NCI-H146 treated with DMSO at 0.1 percent for 48 hours (cell line): ENCODE measurements around the gene SLIT3.

ENCODE experiments used
- DNase-seq: peaks from one replicate; lab custom pipeline; 2025; ENCODE audit not compliant: unreplicated experiment; lab: John Stamatoyannopoulos, UW

Gene SLIT3

GRCh38 chr5:168903061-168903460 lies 397.9 kb downstream of the SLIT3 start:
- DNase-seq, result no peak

- no peak for DNase-seq
These were observed 401.3 kb downstream of the SLIT3 start for GRCh38 chr5:168899673-168900072.

GRCh38 chr5:168899264-168899663 lies 401.7 kb downstream of the SLIT3 start:
- DNase-seq, result no peak

- DNase-seq, result no peak
These were observed 402.6 kb downstream of the SLIT3 start for GRCh38 chr5:168898247-168898911.

GRCh38 chr5:168897387-168898122 lies 403.4 kb downstream of the SLIT3 start:
- DNase-seq, result no peak

- no peak for DNase-seq
These were observed 405.5 kb downstream of the SLIT3 start for GRCh38 chr5:168895295-168896071.

GRCh38 chr5:168893283-168893682 lies 407.7 kb downstream of the SLIT3 start:
- DNase-seq, result no peak

GRCh38 chr5:168892618-168893186 lies 408.2 kb downstream of the SLIT3 start:
- DNase-seq, result no peak

GRCh38 chr5:168890816-168891812 lies 409.8 kb downstream of the SLIT3 start:
- DNase-seq, result no peak

- no peak for DNase-seq
These were observed 411.9 kb downstream of the SLIT3 start for GRCh38 chr5:168889039-168889438.

GRCh38 chr5:168887931-168888330 lies 413.0 kb downstream of the SLIT3 start:
- DNase-seq, result no peak

- DNase-seq, result no peak
These were observed 414.8 kb downstream of the SLIT3 start for GRCh38 chr5:168886157-168886556.

- DNase-seq, result no peak
These were observed 415.4 kb downstream of the SLIT3 start for GRCh38 chr5:168885324-168886120.

GRCh38 chr5:168883991-168884390 lies 416.9 kb downstream of the SLIT3 start:
- no peak for DNase-seq

GRCh38 chr5:168883281-168883741 lies 417.6 kb downstream of the SLIT3 start:
- no peak for DNase-seq

GRCh38 chr5:168882283-168882682 lies 418.7 kb downstream of the SLIT3 start:
- DNase-seq, result no peak

- no peak for DNase-seq
These were observed 419.4 kb downstream of the SLIT3 start for GRCh38 chr5:168881427-168882149.

- DNase-seq, result no peak
These were observed 421.0 kb downstream of the SLIT3 start for GRCh38 chr5:168879929-168880328.

- DNase-seq, result no peak
These were observed 421.6 kb downstream of the SLIT3 start for GRCh38 chr5:168879331-168879730.
